GM18511 (cell line): ENCODE data around the gene HNRNPUL2.
"Not testable (repeated sequence)": the region's sequence is repeated elsewhere in the genome, so short reads cannot be mapped to it uniquely, and the experiment has no call there.

Experiments
- ATAC-seq: cut with Tn5 transposase; IDR thresholded peaks from one replicate; pipeline ENCODE4 v1.9.1; 2021; ENCODE audit warnings: mild to moderate bottlenecking, moderate library complexity; ENCODE audit not compliant: unreplicated experiment

Gene HNRNPUL2

DNA sequence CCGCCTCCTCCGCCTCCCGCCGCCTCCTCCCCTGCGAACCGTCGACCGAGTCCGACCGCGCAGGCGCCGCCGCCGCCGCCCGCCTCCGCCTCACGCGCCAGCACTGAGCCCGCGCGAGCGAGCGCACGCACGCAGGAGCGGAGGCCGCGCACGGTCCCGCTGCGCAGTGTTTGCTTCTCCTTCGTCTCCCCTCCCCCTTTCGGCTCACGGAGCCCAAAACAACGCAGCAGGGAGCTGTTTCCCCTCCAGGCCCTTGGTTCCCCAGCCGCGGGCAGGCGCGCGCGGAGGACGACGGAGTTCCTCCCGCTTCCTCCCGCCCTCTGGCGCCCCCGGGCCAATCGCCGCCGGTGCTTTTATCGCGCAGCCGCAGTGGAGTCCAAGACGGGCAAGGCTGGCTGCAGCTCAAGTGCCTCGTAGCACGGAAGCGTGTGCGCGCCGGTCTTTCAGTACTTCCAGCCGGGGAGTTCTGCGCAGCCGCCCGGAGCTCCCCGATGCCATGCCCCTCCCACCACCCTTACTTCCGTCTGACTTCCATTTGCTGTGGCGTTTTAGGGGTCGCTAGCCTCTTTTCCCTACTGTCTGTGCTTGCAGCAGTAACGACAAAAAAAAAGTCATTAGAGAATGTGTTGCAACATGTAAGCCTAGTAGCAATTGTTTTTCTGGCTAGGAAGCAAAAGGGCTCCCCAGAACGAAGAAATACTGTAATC is at the start of gene HNRNPUL2:
Gene HNRNPUL2, minus strand, starts transcription at position 293 of the 707 bp plus-strand sequence. CDS start 301 bp downstream, outside the sequence.
- peak; percentile 69 for ATAC-seq

DNA sequence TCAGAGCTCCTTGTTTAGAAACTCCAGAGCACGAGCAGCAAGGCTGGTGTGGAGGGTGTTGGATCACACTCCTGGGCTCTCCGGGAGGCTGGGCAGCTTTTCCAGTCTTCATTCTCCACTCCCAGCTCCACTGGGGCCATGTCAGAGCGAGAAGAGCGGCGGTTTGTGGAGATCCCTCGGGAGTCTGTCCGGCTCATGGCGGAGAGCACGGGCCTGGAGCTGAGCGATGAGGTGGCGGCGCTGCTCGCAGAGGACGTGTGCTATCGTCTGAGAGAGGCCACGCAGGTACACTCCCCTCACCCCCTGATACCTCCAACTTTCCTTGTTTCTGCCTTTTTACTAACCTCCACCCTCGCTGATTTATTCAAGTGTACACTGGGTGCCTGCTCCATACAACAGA is 48.4 kb upstream of the HNRNPUL2 start:
- no peak for ATAC-seq

DNA sequence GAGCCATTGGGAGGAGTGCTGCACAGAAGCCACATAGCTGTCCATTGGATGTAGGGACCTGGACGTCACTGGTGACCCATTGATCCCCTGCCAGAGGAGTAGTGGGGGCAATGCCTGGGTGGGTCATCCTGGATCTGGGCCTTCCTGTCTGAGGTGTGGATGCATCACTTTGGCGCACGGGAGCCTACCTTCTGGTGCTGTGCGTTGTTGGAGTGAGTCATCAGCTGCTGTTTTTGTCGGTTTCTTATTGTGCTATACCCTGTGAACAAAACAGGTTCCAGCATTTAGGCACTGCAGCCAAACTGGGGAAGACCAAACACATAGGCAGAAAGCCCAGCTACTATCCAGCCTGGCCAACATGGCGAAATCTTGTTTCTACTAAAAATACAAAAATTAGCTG is 47.1 kb upstream of the HNRNPUL2 start:
- ATAC-seq, result no peak

DNA sequence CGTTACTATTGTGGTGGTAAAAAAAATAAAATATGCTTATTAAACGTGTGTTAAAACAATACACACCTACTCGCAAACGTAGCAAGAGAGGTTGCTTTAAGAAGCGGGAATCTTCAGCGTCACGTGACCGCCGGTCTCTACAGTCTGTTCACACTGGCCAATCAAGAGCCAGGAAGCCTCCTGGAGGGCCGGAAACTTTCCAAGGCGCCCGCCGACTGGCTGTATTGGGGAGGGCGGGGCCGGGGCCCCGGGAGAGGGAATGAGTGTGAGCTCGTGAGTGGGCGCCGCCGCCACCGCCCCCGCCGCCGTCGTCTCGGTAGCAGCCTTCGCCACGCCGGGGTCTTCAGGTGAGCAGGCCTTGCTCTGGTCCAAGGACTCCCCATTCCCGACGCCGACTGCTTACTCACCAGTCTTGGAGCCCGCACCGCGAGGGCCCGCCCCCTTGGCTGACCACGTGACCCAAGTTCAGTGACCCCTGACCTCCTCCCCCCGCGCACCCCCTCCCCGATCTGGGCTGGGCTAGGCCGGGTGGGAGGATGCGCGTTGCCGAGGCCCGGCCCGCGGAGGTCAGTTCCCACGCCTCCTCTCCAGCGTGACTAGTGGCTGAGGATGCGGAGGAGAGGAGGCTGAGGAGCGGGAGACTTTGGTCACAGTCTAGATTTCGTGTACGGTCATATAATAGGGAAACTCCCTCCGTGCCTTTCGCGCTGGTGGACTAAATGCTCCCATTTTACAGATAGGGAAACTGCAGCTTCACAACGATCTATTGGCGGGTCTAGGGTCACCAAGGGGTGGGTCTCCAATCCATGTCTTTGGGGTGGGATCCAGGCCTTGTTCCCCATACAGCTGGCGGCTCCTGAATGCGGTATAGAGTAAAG is 44.1 kb upstream of the HNRNPUL2 start, which contains the start of gene TAF6L:
Gene TAF6L, plus strand, starts transcription at position 253 of the 878 bp plus-strand sequence. CDS start 4,388 bp downstream, outside the sequence.
- ATAC-seq, result peak; percentile 90

DNA sequence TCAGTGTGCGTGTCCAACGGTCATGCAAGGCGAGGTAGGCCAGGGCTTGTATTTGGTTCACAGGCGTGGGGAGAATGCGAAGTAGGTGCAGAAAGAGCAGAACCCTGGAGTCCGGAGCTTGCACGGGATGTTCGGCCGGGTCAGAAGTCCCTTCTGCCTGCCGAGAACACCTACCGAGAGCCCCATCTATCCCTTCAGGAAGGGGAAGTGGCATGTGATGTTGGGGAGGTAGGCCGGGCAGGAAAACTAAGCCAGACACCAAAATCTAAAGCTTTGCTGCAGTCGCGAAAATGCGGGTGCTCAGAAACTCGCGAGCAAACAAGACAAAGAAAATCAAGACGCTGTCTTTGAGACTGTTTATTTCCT is 43.5 kb upstream of the HNRNPUL2 start:
- peak; percentile 9 for ATAC-seq

DNA sequence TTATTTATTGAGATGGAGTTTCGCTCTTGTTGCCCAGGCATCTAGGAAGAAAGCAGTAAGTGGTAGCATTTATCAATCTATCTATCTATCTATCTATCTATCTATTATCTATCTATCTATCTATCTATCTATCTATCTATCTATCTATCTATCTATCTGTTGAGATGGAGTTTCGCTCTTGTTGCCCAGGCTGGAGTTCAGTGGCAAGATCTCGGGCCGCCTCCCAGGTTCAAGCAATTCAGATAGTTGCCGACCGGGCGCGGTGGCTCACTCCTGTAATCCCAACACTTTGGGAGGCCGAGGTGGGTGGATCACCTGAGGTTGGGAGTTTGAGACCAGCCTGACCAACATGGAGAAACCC is 33.6 kb upstream of the HNRNPUL2 start:
- not testable (repeated sequence) for ATAC-seq

DNA sequence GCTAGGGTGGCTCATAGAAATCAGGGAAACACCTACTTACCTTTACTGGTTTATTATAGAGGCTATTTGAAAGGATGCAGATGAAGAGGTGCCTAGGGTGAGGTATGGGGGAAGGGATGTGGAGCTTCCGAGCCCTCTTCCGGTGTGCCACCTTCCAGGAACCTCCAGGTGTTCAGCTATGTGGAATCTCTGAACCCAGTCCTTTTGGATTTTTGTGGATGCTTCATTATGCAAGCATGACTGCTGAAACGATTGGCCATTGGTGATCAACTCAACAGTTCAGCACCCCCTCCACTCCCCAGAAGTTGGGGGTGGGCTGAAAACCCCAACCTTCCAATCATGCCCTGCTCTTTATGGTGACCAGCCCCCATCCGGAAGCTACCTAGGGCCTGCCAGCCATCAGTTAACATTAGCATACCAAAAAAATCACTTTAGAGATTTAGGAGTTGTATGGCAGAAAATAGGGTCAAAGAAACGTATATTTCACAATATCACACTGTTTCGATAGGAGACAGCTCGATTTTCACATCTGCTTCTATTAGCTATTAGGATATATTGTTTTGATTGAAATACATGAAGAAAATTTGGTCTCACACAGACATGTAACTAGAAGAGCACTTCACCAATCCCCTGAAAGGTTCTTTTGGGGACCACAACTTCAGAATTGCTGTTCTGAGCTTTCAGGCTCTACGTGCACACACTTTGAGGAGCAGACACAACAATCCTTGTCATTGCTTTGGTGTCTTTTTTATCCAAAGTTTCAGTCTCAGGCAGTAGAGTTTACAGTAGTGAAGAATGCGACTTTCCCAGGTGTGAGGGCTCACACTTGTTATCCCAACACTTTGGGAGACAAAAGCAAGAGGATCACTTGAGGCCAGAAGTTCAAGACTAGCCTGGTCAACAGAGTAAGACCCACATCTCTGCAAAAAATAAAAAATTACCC is 30.9 kb upstream of the HNRNPUL2 start:
- no peak for ATAC-seq

DNA sequence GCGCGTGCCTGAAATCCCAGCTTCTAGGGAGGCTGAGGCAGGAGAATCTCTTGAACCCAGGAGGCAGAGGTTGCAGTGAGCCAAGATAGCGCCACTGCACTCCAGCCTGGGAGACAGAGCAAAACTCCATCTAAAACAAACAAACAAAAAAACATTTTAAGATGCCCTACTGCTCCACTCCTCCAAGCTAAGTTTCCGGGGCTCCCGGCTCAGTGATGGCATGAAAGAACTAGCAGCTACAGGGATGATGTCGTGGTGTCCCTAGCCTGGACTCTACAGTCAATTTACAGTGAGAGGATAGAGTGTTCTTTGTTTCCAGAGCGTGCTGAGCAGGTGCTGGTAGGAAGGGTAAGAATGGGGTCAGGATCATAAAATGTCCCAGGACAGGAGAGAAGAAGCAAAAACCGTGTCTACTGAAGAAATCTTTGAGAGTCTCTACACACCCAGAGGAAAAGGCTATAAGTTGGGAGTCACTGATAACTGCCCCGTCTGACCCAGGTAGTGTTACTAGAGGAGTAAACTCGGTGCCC is 27.9 kb upstream of the HNRNPUL2 start:
- ATAC-seq, result no peak

DNA sequence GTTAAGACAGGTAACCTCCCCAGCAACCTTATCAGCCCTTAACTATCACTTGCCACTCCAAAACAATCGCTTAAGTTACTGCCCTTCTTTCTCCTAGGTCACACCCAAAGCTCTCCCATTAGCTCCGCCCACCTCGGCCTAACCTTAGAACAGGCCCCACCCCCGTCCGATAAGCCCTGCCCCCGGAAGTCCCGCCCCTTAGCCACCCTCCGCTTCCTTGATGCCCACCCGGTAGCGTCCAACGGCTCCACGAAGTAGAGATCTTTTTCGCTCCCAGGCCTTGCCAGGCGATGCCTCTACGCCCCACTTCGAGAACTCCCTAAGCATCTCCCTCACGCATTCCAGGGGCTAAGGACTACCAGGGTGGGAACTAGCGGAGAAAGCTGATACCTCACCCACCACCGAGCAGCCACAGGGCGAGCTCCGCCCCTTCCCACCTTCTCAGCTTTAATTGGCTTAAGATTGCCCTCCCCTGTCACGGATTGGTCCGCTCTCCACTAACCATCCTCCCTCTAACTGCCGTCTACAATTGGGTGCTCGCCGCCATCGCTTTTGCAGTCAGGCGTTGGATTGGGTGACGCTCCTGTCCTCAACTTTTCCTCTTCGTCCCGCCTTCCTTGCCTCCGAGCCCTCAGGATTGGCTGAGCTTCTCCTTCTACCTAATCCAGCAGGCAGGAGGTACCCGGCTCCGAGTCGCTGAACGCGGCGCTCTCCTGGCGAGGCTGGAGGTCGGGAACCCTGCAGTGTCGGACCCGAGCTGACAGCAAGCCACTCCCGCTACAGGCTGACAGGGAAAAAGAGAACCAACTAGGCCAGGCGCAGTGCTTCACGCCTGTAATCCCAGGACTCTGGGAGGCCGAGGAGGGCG is 26.7 kb upstream of the HNRNPUL2 start, which contains the start of gene ZBTB3:
Gene ZBTB3, minus strand, starts transcription at position 425 of the 868 bp plus-strand sequence. CDS start 496 bp downstream, outside the sequence.
- ATAC-seq, result peak; percentile 96

DNA sequence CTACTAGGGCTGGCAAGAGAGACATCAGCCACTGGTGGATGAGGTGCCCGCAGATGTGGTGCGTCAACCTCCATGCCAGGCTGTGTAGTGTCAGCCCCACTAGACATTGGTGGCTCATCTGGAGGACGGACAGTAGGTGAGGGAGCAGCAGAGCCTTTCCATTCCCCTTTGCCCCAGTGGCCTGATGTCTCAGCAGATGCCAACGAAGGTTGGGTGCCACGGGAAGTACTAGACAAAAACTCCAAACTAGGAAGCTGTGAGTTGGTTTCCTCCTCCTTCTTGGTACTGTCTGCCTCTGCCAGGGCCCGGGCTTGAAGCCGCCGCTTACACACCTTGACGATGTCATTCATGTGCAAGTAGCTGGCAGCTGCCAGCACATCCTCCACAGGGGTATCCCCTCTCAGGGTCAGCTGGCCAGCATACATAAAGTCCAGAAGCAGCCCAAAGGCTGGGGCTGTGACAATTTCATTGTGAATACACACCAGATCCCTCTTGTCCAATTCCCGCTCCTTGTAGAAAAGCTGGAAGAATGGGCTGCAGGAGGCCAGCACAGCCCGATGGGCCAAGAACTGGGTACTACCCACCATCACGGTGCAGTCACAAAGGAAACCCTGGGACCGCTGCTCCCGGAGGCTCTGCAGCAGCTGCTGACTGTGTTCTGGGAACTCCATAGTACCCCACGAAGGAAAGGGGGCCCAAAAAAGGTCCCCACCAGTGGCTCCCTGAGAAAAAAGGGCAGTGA is 25.9 kb upstream of the HNRNPUL2 start:
- no peak for ATAC-seq

DNA sequence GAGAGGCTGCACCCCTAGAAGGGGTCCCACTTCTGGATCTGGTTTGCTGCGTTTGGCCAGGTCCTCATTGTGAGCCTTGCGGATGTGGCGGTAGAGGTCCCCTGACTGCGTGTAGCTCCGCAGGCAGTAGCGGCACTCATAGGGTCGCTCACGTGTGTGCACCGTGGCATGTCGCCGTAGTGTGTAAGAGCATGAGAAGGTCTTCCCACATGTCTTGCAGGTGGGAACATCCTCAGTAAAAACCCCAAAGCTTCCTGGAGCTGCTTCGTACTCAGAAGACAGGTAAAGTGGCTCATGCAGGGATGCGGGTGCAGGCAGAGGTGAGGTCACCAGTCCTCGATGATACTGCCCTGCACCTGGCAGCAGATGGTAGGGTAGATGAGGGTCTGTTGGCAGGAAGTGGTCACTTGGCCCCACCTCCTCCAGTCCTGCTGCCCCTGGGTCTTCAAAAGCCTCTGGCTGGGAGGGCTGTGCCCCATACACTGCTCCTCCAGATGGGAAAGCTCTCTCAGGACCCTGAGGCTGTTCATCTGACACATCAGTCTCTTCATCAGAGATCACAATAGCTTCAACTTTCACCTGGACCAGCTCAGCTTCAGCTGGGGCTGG is 25.0 kb upstream of the HNRNPUL2 start:
- no peak for ATAC-seq

DNA sequence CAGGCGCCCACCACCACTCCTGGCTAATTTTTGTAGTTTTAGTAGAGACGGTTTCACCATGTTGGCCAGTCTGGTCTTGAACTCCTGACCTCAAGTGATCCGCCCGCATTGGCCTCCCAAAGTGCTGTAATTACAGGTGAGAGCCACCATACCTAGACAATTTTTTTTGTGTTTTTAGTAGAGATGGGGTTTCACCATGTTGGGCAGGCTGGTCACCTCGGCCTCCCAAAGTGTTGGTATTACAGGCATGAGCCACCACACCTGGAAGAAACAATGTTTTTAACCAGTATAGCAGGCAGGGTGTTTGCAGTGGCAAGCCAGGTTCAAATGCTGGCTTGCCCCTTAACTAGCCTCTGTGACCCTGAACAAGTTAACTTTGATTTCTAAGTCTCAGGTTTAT is 22.7 kb upstream of the HNRNPUL2 start:
- not testable (repeated sequence) for ATAC-seq

DNA sequence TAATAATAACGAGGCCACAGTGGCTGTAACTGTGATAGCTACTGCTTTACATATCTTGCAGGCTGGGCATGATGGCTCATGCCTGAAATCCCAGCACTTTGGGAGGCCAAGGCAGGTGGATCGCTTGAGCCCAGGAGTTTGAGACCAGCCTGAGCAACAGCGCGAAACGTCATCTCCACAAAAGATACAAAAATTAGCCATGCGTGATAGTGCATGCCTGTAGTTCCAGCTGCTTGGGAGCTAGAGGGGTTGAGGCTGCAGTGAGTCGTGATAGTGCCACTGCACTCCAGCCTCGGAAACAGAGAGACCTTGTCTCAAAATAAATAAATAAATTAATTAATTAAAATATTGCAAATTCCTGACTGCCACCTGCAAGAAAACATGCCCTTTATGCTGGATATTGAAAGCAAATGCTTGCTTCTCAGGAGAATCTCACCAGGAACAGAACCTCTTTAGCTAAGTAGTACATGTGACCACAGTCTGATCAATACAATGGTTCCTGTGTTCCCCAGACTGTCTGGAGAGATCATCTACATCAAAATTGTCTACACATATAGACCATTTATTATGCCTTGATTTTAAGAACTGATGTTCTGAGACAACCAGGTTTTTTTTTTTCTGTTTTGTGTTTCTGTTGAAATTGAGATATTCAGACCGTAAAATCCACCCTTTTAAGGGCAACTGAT is 20.4 kb upstream of the HNRNPUL2 start:
- ATAC-seq, result no peak

DNA sequence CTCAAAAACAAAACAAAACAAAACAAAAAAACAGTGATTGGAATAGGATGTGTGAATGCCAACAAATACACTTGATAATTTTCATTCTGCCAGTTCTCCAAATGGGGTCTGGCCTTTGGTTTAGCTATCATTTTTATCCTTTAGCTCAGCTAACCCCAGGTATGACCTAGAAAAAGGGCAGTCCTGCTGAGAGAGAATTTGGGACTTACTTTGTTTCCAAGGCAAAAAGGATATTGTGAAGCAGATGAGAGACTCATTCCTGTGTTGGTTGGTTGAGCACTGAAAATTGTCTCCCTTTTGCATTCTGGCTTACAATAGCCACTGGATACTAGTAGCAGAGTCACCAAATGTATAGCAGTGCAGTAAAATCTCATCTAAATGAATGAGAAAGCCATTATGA is 9.9 kb upstream of the HNRNPUL2 start:
- no peak for ATAC-seq

DNA sequence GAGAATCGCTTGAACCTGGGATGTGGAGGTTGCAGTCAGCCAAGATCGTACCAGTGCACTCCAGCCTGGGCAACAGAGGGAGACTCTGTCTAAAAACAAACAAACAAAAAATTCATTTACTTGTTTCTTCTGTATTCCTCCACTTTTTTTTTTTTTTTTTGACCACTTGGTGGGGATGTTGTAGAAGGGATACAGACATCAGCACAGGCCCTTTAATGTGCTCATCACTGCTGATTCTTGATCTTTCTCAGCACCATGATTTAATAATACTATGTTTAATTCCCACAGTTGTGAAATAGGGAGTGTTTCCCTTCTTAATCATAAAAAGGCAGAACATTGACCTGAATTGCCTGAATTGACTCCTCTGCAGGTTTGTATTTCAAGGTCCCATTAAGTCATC is 5.6 kb upstream of the HNRNPUL2 start:
- ATAC-seq, result no peak

DNA sequence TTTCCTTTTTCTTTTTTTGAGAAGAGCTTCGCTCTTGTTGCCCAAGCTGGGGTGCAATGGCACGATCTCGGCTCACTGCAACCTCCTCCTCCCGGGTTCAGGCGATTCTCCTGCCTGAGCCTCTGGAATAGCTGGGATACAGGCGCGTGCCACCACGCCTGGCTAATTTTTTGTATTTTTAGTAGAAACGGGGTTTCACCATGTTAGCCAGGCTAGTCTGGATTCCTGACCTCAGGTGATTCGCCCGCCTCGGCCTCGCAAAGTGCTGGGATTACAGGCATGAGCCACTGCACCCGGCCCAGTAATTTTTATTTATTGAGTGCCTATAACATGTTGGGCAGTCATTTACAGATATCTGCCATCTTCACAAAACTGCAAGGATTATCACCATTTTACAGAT is 2.8 kb upstream of the HNRNPUL2 start:
- not testable (repeated sequence) for ATAC-seq

DNA sequence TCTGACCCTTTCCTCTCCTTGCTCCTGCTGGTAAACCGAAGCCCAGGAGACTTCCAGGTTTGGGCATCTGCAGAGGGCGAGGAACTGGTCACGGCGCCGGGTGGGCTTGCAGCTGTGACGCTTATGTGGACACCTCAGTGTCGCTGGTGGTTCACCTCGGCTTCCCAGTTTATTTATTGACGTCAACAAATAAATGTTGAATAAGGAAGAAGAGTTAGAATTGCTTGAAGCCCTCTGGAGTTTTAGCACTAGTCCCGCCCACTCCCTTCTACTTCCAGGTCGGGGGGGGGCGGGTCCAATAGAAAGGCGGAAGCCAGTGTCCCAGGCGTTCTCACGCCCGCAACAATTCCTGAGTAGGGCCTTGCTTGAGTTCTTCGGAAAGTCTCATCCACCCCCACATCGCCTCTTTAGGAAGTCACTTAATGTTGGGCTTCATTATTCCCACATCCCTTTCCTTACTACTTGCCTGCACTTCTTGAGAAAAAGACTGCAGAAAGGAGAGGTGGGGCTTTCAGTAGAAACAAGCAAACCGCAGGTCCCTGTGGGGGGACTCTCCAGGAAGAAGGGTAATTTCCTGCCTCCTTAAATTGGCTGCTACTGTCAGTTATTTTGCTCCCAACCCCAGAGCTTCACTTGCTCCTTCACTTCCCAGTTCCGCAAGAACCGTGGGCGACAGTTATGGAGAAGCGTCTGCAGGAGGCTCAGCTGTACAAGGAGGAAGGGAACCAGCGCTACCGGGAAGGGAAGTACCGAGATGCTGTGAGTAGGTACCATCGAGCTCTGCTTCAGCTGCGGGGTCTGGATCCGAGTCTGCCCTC is 1.1 kb upstream of the HNRNPUL2 start, which contains the start of gene TTC9C:
Gene TTC9C, plus strand, starts transcription at position 316 of the 818 bp plus-strand sequence. Its CDS starts 363 bp downstream, at position 679.
- no peak for ATAC-seq
